GM19035 (cell line): ENCODE results near the gene TNFRSF8.

Source experiments
- ATAC-seq: cut with Tn5 transposase; IDR thresholded peaks from one replicate; pipeline ENCODE4 v1.9.1; 2021; ENCODE audit not compliant: unreplicated experiment

The TNFRSF8 gene

GRCh38 chr1:12059722-12060464 lies 3.2 kb upstream of the TNFRSF8 start:
- ATAC-seq, result peak; percentile 45

GRCh38 chr1:12060500-12060899 lies 2.6 kb upstream of the TNFRSF8 start:
- no peak for ATAC-seq

- no peak for ATAC-seq
Observed at GRCh38 chr1:12064073-12064969, 1.2 kb downstream of the TNFRSF8 start.

GRCh38 chr1:12065872-12066271 lies 2.8 kb downstream of the TNFRSF8 start:
- ATAC-seq, result no peak

GRCh38 chr1:12067900-12068821 lies 5.1 kb downstream of the TNFRSF8 start:
- ATAC-seq, result peak; percentile 41

- ATAC-seq, result no peak
Observed at GRCh38 chr1:12069623-12070244, 6.6 kb downstream of the TNFRSF8 start.

- ATAC-seq, result no peak
Observed at GRCh38 chr1:12071892-12072291, 8.8 kb downstream of the TNFRSF8 start.

- no peak for ATAC-seq
Observed at GRCh38 chr1:12072741-12073140, 9.6 kb downstream of the TNFRSF8 start.

- ATAC-seq, result no peak
Observed at GRCh38 chr1:12073796-12074195, 10.7 kb downstream of the TNFRSF8 start.

GRCh38 chr1:12075195-12076114 lies 12.4 kb downstream of the TNFRSF8 start:
- ATAC-seq, result no peak

GRCh38 chr1:12076425-12077005 lies 13.4 kb downstream of the TNFRSF8 start:
- no peak for ATAC-seq

GRCh38 chr1:12078575-12078937 lies 15.5 kb downstream of the TNFRSF8 start:
- ATAC-seq, result peak; percentile 6

- ATAC-seq, result peak; percentile 66
Observed at GRCh38 chr1:12078938-12079861, 16.1 kb downstream of the TNFRSF8 start.

- no peak for ATAC-seq
Observed at GRCh38 chr1:12080156-12080555, 17.1 kb downstream of the TNFRSF8 start.

- no peak for ATAC-seq
Observed at GRCh38 chr1:12080773-12081556, 17.9 kb downstream of the TNFRSF8 start.

GRCh38 chr1:12081648-12082396 lies 18.7 kb downstream of the TNFRSF8 start:
- no peak for ATAC-seq

GRCh38 chr1:12082988-12083387 lies 19.9 kb downstream of the TNFRSF8 start:
- ATAC-seq, result no peak
